HFFc6 (cell line): ENCODE measurements around the gene CHADL. TPM values are rescaled to one million over a fixed set of nuclear protein-coding genes. Genes with fewer than 3 reads are reported as not detected.
A peak's percentile ranks its signal among the peaks of the same experiment; 100 is the strongest.

ENCODE experiments used
- DNase-seq: peaks from one replicate; pipeline ENCODE4 v3.0.0-alpha.2; 2018
- H3K27ac Mint-ChIP-seq: 2 replicates; pipeline ENCODE4 v1.8.0; 2020; ENCODE audit warnings: mild to moderate bottlenecking, mixed read lengths
- H3K27me3 Mint-ChIP-seq: 2 replicates; pipeline ENCODE4 v1.8.0; 2021; ENCODE audit warnings: mild to moderate bottlenecking, moderate library complexity, mixed read lengths; ENCODE audit not compliant: insufficient read depth
- H3K36me3 Mint-ChIP-seq: 2 replicates; pipeline ENCODE4 v1.8.0; 2021; ENCODE audit warnings: low read depth, mixed read lengths
- H3K4me1 Mint-ChIP-seq: 2 replicates; pipeline ENCODE4 v1.8.0; 2020; ENCODE audit warnings: low read depth, mixed read lengths
- H3K4me3 Mint-ChIP-seq: 2 replicates; pipeline ENCODE4 v1.8.0; 2020; ENCODE audit warnings: mild to moderate bottlenecking, moderate library complexity, mixed read lengths
- H3K9me3 Mint-ChIP-seq: 2 replicates; pipeline ENCODE4 v1.8.0; 2020; ENCODE audit warnings: mild to moderate bottlenecking, mixed read lengths
- CTCF ChIP-seq: fragments of 200-600 bp; sonication (generic); IDR thresholded peaks from 2 replicates; pipeline ENCODE4 v1.5.0; 2021; ENCODE audit warnings: antibody characterized with exemption, mild to moderate bottlenecking
- total RNA-seq, 6 experiments: library from RNA; stranded (reverse); fragmentation: NEBNext Ultra II Directional; extraction: Animal tissue kit (Norgen Biotek cat#: 25700); gene quantifications; 2 replicates in 1 of 6; 3 replicates in 5 of 6; pipeline ENCODE4 v1.2.3, GENCODE V29; 2021

CHADL gene
- total RNA-seq, 6 experiments from 2014 or later, result 0.13 to 0.51 (median 0.45) TPM

GRCh38 chr22:41274856-41275255 lies 34.1 kb upstream of the CHADL start:
- Mint-ChIP-seq H3K4me1 (no peaks in the 10 kb centered on the region), H3K36me3 (peaks cover 53% of the 10 kb centered on the region), H3K27ac (no peak overlapping the region; the same call in 1 of the 2 replicates), H3K9me3 (no peaks in the 10 kb centered on the region), H3K27me3 (peaks cover 3% of the 10 kb centered on the region), H3K4me3 (no peak overlapping the region)
- no peak for TF ChIP-seq CTCF
- no peak for DNase-seq

GRCh38 chr22:41273128-41273527 lies 32.4 kb upstream of the CHADL start:
- no peak for TF ChIP-seq CTCF
- Mint-ChIP-seq H3K9me3 (no peaks in the 10 kb centered on the region), H3K4me1 (no peaks in the 10 kb centered on the region), H3K27ac (peak overlapping the region; percentile 16; the same call in 1 of the 2 replicates), H3K36me3 (peaks cover 46% of the 10 kb centered on the region), H3K27me3 (peaks cover 3% of the 10 kb centered on the region), H3K4me3 (no peak overlapping the region)
- no peak for DNase-seq

- Mint-ChIP-seq H3K4me1 (no peaks in the 10 kb centered on the region), H3K4me3 (no peak overlapping the region), H3K27me3 (no peaks in the 10 kb centered on the region; the same call in 1 of the 2 replicates), H3K36me3 (peaks cover 38% of the 10 kb centered on the region), H3K9me3 (no peaks in the 10 kb centered on the region), H3K27ac (no peak overlapping the region)
- DNase-seq, result no peak
- TF ChIP-seq CTCF, result no peak
Measured at GRCh38 chr22:41271787-41272186, 31.1 kb upstream of the CHADL start.

GRCh38 chr22:41267958-41268357 lies 27.2 kb upstream of the CHADL start:
- Mint-ChIP-seq H3K27ac (no peak overlapping the region), H3K4me1 (peaks cover 13% of the 10 kb centered on the region), H3K27me3 (no peaks in the 10 kb centered on the region; the same call in 1 of the 2 replicates), H3K4me3 (no peak overlapping the region), H3K9me3 (no peaks in the 10 kb centered on the region), H3K36me3 (peaks cover 37% of the 10 kb centered on the region)
- DNase-seq, result no peak
- TF ChIP-seq CTCF, result no peak

- TF ChIP-seq CTCF, result no peak
- DNase-seq, result no peak
- Mint-ChIP-seq H3K4me3 (no peak overlapping the region), H3K36me3 (peaks cover 29% of the 10 kb centered on the region), H3K4me1 (peaks cover 13% of the 10 kb centered on the region), H3K27me3 (no peaks in the 10 kb centered on the region; the same call in 1 of the 2 replicates), H3K9me3 (no peaks in the 10 kb centered on the region), H3K27ac (no peak overlapping the region)
Measured at GRCh38 chr22:41264408-41264941, 23.7 kb upstream of the CHADL start.
